ENCODE measurements around the gene MSI2. TPM values are rescaled to one million over a fixed set of nuclear protein-coding genes. Genes with fewer than 3 reads are reported as not detected.
A peak's percentile ranks its signal among the peaks of the same experiment; 100 is the strongest.

The MSI2 gene
- total and polyA plus RNA-seq, 9 of the 15 experiments (the other 6 are each of a cell fraction or from before 2014, with no cell fraction given), result 4.6 to 61.8 (median 42.4) TPM

DNA sequence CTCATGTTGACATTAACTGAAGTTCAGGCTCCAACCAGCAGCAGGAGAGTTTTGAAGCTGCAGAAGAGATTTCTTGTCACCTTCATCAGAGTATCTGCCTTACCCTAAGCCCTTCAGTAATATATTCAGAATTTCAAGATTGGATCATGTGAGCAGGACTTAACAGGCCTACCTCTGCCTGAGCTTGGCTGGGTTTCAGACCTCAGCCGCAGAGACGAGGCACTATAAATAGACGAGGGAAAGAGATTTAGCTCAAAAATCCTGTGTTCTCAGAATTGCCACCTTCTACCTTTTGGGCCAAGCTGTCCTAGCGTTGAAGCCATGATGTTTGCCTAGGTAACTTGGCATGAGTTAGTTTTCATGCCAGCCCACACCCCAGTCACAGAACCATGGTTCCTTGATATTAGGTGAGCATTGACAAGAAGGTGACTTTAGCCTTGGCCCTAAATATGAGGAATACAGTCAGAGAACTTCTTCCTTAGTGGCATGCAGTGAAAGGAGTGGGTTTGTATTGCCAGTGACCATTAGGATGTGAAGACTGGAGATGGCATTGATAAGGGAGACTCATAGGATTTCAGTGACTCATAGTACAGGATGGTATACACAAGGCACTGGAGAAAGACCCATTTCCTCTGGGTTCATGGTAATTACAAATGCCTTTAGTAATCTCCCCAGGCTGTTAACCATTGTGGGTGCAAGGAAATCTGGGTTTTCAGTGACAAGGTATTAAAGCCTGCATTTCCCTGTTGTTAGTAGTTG lies 224.3 kb downstream of the MSI2 start (continued):
- TF ChIP-seq, protein P1, sequence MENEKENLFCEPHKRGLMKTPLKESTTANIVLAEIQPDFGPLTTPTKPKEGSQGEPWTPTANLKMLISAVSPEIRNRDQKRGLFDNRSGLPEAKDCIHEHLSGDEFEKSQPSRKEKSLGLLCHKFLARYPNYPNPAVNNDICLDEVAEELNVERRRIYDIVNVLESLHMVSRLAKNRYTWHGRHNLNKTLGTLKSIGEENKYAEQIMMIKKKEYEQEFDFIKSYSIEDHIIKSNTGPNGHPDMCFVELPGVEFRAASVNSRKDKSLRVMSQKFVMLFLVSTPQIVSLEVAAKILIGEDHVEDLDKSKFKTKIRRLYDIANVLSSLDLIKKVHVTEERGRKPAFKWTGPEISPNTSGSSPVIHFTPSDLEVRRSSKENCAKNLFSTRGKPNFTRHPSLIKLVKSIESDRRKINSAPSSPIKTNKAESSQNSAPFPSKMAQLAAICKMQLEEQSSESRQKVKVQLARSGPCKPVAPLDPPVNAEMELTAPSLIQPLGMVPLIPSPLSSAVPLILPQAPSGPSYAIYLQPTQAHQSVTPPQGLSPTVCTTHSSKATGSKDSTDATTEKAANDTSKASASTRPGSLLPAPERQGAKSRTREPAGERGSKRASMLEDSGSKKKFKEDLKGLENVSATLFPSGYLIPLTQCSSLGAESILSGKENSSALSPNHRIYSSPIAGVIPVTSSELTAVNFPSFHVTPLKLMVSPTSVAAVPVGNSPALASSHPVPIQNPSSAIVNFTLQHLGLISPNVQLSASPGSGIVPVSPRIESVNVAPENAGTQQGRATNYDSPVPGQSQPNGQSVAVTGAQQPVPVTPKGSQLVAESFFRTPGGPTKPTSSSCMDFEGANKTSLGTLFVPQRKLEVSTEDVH (IDR thresholded peaks at IDR 0.05; ENCODE audit: low read depth, partially characterized antibody), result no peak
- no peak for TF ChIP-seq POLR2G (IDR thresholded peaks at IDR 0.05; ENCODE audit: low read depth, low read length)
- TF ChIP-seq, protein P2, sequence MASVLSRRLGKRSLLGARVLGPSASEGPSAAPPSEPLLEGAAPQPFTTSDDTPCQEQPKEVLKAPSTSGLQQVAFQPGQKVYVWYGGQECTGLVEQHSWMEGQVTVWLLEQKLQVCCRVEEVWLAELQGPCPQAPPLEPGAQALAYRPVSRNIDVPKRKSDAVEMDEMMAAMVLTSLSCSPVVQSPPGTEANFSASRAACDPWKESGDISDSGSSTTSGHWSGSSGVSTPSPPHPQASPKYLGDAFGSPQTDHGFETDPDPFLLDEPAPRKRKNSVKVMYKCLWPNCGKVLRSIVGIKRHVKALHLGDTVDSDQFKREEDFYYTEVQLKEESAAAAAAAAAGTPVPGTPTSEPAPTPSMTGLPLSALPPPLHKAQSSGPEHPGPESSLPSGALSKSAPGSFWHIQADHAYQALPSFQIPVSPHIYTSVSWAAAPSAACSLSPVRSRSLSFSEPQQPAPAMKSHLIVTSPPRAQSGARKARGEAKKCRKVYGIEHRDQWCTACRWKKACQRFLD (CRISPR knock-in tag; IDR thresholded peaks at IDR 0.05), result peak; percentile 36; the same call in 1 of the 2 replicates
- peak; percentile 76 for TF ChIP-seq DPF2 (IDR thresholded peaks at IDR 0.05)
- TF ChIP-seq SMARCE1 (IDR thresholded peaks at IDR 0.05), result peak; percentile 77; the same call in 1 of the 2 replicates
- no peak for TF ChIP-seq SRF (CRISPR knock-in tag; IDR thresholded peaks at IDR 0.05)
- TF ChIP-seq, protein P3, sequence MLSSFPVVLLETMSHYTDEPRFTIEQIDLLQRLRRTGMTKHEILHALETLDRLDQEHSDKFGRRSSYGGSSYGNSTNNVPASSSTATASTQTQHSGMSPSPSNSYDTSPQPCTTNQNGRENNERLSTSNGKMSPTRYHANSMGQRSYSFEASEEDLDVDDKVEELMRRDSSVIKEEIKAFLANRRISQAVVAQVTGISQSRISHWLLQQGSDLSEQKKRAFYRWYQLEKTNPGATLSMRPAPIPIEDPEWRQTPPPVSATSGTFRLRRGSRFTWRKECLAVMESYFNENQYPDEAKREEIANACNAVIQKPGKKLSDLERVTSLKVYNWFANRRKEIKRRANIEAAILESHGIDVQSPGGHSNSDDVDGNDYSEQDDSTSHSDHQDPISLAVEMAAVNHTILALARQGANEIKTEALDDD (IDR thresholded peaks at IDR 0.05), result peak; percentile 30; the same call in 1 of the 2 replicates
- 0 out of 2 replicates have a peak, but pooled peaks have one; percentile 16 for TF ChIP-seq ZNF584 (CRISPR knock-in tag; IDR thresholded peaks at IDR 0.05; ENCODE audit: low read depth)
- TF ChIP-seq CTBP1 (IDR thresholded peaks at IDR 0.05; ENCODE audit: borderline replicate concordance), result peak; percentile 34; the same call in 1 of the 2 replicates
- no peak for TF ChIP-seq SETDB1 (IDR thresholded peaks at IDR 0.05; ENCODE audit: low read length)
- peak; percentile 70 for TF ChIP-seq GATA2 (CRISPR knock-in tag; IDR thresholded peaks at IDR 0.05)
- 0 out of 4 replicates have a peak, but pooled peaks have one; percentile 31 to 32 for TF ChIP-seq FOXK2 (conservative IDR thresholded peaks at IDR 0.05 in 1 of 2, IDR thresholded peaks at IDR 0.05 in 1 of 2; ENCODE audit: low read depth in 2 of 2)
- TF ChIP-seq MBD2 (IDR thresholded peaks at IDR 0.05; ENCODE audit: borderline replicate concordance, low read depth), result no peak
- no peak for TF ChIP-seq ZNF140 (CRISPR knock-in tag; IDR thresholded peaks at IDR 0.05)
- TF ChIP-seq, protein P4, sequence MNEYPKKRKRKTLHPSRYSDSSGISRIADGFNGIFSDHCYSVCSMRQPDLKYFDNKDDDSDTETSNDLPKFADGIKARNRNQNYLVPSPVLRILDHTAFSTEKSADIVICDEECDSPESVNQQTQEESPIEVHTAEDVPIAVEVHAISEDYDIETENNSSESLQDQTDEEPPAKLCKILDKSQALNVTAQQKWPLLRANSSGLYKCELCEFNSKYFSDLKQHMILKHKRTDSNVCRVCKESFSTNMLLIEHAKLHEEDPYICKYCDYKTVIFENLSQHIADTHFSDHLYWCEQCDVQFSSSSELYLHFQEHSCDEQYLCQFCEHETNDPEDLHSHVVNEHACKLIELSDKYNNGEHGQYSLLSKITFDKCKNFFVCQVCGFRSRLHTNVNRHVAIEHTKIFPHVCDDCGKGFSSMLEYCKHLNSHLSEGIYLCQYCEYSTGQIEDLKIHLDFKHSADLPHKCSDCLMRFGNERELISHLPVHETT (CRISPR knock-in tag; conservative IDR thresholded peaks at IDR 0.05 in 1 of 2, IDR thresholded peaks at IDR 0.05 in 1 of 2), result 0 out of 4 replicates have a peak, but pooled peaks of 1 of the 2 experiments have one; percentile 20
- TF ChIP-seq ZKSCAN8 (CRISPR knock-in tag; IDR thresholded peaks at IDR 0.05), result peak; percentile 97
- no peak for TF ChIP-seq ZNF41 (CRISPR knock-in tag; conservative IDR thresholded peaks at IDR 0.05)
- peak; percentile 81 for TF ChIP-seq JUND (IDR thresholded peaks at IDR 0.05; ENCODE audit: borderline replicate concordance, low read depth, low read length)
- peak; percentile 73; the same call in 2 of the 3 replicates for TF ChIP-seq JUND (tag; IDR thresholded peaks at IDR 0.05; ENCODE audit: borderline replicate concordance, low read depth, low read length)
- no peak for TF ChIP-seq ZNF586 (CRISPR knock-in tag; conservative IDR thresholded peaks at IDR 0.05)
- TF ChIP-seq ZNF589 (CRISPR knock-in tag; IDR thresholded peaks at IDR 0.05; ENCODE audit: low read depth), result peak; percentile 69; the same call in 1 of the 2 replicates

Measured in K562 (cell line).